ENCODE measurements around the gene SUSD1. TPM values are rescaled to one million over a fixed set of nuclear protein-coding genes. Genes with fewer than 3 reads are reported as not detected.

SUSD1 gene
- polyA plus RNA-seq (2011; rRNA removed) (22.8 and 24.2 TPM in 2 replicates), polyA minus RNA-seq (2011; rRNA and poly(A)+ RNA removed) (18.3 and 21.3 TPM in 2 replicates)

GRCh38 chr9:112174965-112175795 is at the start of gene SUSD1:
TSS of gene SUSD1 (minus strand) at chr9:112175297. CDS start at chr9:112175235, 62 bp downstream.
- H3K4me3 ChIP-seq (ENCODE audit: low read depth, low read length) = peak within 1 kb of the TSS; percentile 59
- H3K27me3 ChIP-seq (ENCODE audit: control insufficient read depth, insufficient read depth, low read length) = no peaks in the 10 kb centered on the region
- CTCF ChIA-PET = interaction anchor here (1.2 to 1.4 kb wide), 2 partner anchors 9 to 77 kb away, joined by 3 read pairs; no protein-coding TSS in a partner anchor
- DNase-seq (ENCODE audit: low read depth, low spot score) = no peak
- H3K9me3 ChIP-seq (ENCODE audit: control insufficient read depth, insufficient read depth, low read length) = no peaks in the 10 kb centered on the region
- H3K27ac ChIP-seq (ENCODE audit: low read depth, low read length) = no peak within 1 kb of the TSS
- POLR2A ChIA-PET = interaction anchor here (0.9 kb wide), 1 partner anchor 101 kb away, joined by 4 read pairs; no protein-coding TSS in a partner anchor
- TF ChIP-seq CTCF (IDR thresholded peaks at IDR 0.05; ENCODE audit: low read depth, low read length) = no peak

- ChIA-PET CTCF (interaction anchor here (0.6 to 1.1 kb wide), 4 partner anchors 10 to 137 kb away, joined by 3 read pairs; no protein-coding TSS in a partner anchor), POLR2A (no interaction called here)
- no peak for TF ChIP-seq CTCF (IDR thresholded peaks at IDR 0.05; ENCODE audit: low read depth, low read length)
- Histone ChIP-seq H3K4me3 (ENCODE audit: low read depth, low read length) (no peak overlapping the region), H3K27me3 (ENCODE audit: control insufficient read depth, insufficient read depth, low read length) (no peaks in the 10 kb centered on the region), H3K9me3 (ENCODE audit: control insufficient read depth, insufficient read depth, low read length) (no peaks in the 10 kb centered on the region), H3K27ac (ENCODE audit: low read depth, low read length) (peak overlapping the region; percentile 85)
- peak; percentile 29 for DNase-seq (ENCODE audit: low read depth, low spot score)
Measured at GRCh38 chr9:112224401-112225289, 49.5 kb upstream of the SUSD1 start.

GRCh38 chr9:112218908-112219307 is 43.8 kb upstream of the SUSD1 start:
- CTCF ChIA-PET = interaction anchor here (0.7 kb wide), 1 partner anchor 127 kb away, joined by 3 read pairs; no protein-coding TSS in a partner anchor
- H3K27me3 ChIP-seq (ENCODE audit: control insufficient read depth, insufficient read depth, low read length) = no peaks in the 10 kb centered on the region
- no peaks in the 10 kb centered on the region for H3K9me3 ChIP-seq (ENCODE audit: control insufficient read depth, insufficient read depth, low read length)
- POLR2A ChIA-PET = no interaction called here
- H3K27ac ChIP-seq (ENCODE audit: low read depth, low read length) = no peak overlapping the region
- no peak overlapping the region for H3K4me3 ChIP-seq (ENCODE audit: low read depth, low read length)
- no peak for TF ChIP-seq CTCF (IDR thresholded peaks at IDR 0.05; ENCODE audit: low read depth, low read length)
- no peak for DNase-seq (ENCODE audit: low read depth, low spot score)

GRCh38 chr9:112212926-112213325 is 37.8 kb upstream of the SUSD1 start:
- POLR2A ChIA-PET = no interaction called here
- no peak overlapping the region for H3K27ac ChIP-seq (ENCODE audit: low read depth, low read length)
- DNase-seq (ENCODE audit: low read depth, low spot score) = no peak
- CTCF ChIA-PET = no interaction called here
- no peaks in the 10 kb centered on the region for H3K9me3 ChIP-seq (ENCODE audit: control insufficient read depth, insufficient read depth, low read length)
- no peak overlapping the region for H3K4me3 ChIP-seq (ENCODE audit: low read depth, low read length)
- no peaks in the 10 kb centered on the region for H3K27me3 ChIP-seq (ENCODE audit: control insufficient read depth, insufficient read depth, low read length)
- no peak for TF ChIP-seq CTCF (IDR thresholded peaks at IDR 0.05; ENCODE audit: low read depth, low read length)
